Astrocyte (in vitro differentiated cells and primary cell): ENCODE measurements around the gene SETD2. TPM values are rescaled to one million over a fixed set of nuclear protein-coding genes. Genes with fewer than 3 reads are reported as not detected.

ENCODE experiments used
- DNase-seq: peaks from one replicate; pipeline ENCODE4 v3.0.0-alpha.2; 2010; ENCODE audit warnings: low read depth
- FAIRE-seq: peaks from 2 replicates; lab custom pipeline; 2011; peaks lifted over from hg19 to GRCh38; lab: Jason Lieb, UNC
- H2AFZ ChIP-seq: 2 replicates; pipeline ENCODE4 v1.6.0; 2012; ENCODE audit warnings: low read depth, low read length, inconsistent platforms
- H3K27ac ChIP-seq: 2 replicates; pipeline ENCODE4 v1.5.1; 2011; ENCODE audit warnings: low read depth, low read length, inconsistent platforms
- H3K27me3 ChIP-seq: 2 replicates; pipeline ENCODE4 v1.6.0; 2011; ENCODE audit warnings: low read length, inconsistent platforms; ENCODE audit not compliant: insufficient read depth
- H3K36me3 ChIP-seq: 2 replicates; pipeline ENCODE4 v1.5.1; 2011; ENCODE audit warnings: low read length, inconsistent platforms; ENCODE audit not compliant: insufficient read depth
- H3K4me1 ChIP-seq: 2 replicates; pipeline ENCODE4 v1.5.1; 2011; ENCODE audit warnings: low read length, inconsistent platforms; ENCODE audit not compliant: insufficient read depth
- H3K4me2 ChIP-seq: 2 replicates; pipeline ENCODE4 v1.6.0; 2012; ENCODE audit warnings: low read length, inconsistent platforms
- H3K4me3 ChIP-seq: 2 replicates; pipeline ENCODE4 v1.5.1; 2011; ENCODE audit warnings: low read depth, mild to moderate bottlenecking, low read length, inconsistent platforms; ENCODE audit not compliant: insufficient read depth
- H3K79me2 ChIP-seq: 2 replicates; pipeline ENCODE4 v1.6.0; 2012; ENCODE audit warnings: mild to moderate bottlenecking, low read length, inconsistent platforms; ENCODE audit not compliant: insufficient read depth
- H3K9ac ChIP-seq: 2 replicates; pipeline ENCODE4 v1.6.0; 2012; ENCODE audit warnings: mild to moderate bottlenecking, low read length, inconsistent platforms
- H3K9me3 ChIP-seq: 2 replicates; pipeline ENCODE4 v1.5.1; 2012; ENCODE audit warnings: low read depth, mild to moderate bottlenecking, low read length, inconsistent platforms; ENCODE audit not compliant: insufficient read depth
- H4K20me1 ChIP-seq: 2 replicates; pipeline ENCODE4 v1.6.0; 2012; ENCODE audit warnings: low read length, inconsistent platforms; ENCODE audit not compliant: insufficient read depth
- H3K27ac Mint-ChIP-seq: one replicate; pipeline ENCODE4 v1.8.0; 2021; ENCODE audit warnings: mild to moderate bottlenecking, mixed read lengths; ENCODE audit not compliant: unreplicated experiment
- H3K27me3 Mint-ChIP-seq: one replicate; pipeline ENCODE4 v1.8.0; 2021; ENCODE audit warnings: low read depth, mixed read lengths; ENCODE audit not compliant: unreplicated experiment
- H3K36me3 Mint-ChIP-seq: one replicate; pipeline ENCODE4 v1.8.0; 2021; ENCODE audit warnings: low read depth, mixed read lengths; ENCODE audit not compliant: unreplicated experiment
- H3K4me1 Mint-ChIP-seq: one replicate; pipeline ENCODE4 v1.8.0; 2021; ENCODE audit warnings: low read depth, mixed read lengths; ENCODE audit not compliant: unreplicated experiment
- H3K4me3 Mint-ChIP-seq: one replicate; pipeline ENCODE4 v1.8.0; 2021; ENCODE audit warnings: mild to moderate bottlenecking, moderate library complexity, mixed read lengths; ENCODE audit not compliant: unreplicated experiment
- H3K9me3 Mint-ChIP-seq: one replicate; pipeline ENCODE4 v1.8.0; 2021; ENCODE audit warnings: mild to moderate bottlenecking, mixed read lengths; ENCODE audit not compliant: unreplicated experiment
- EZH2 ChIP-seq: IDR thresholded peaks from 2 replicates; pipeline ENCODE4 v1.6.1; 2012; ENCODE audit warnings: mild to moderate bottlenecking, low read length, inconsistent platforms; ENCODE audit not compliant: insufficient read depth
- total RNA-seq: library from RNA; stranded (reverse); gene quantifications from 2 replicates; pipeline ENCODE4 v1.2.1, GENCODE V29; 2021
- TF ChIP-seq, protein P1 (sequence below): IDR thresholded peaks from 2 replicates; pipeline ENCODE4 v1.5.1; 2011; ENCODE audit warnings: low read depth, mild to moderate bottlenecking, inconsistent platforms, low read length, moderate library complexity; ENCODE audit not compliant: insufficient read depth

SETD2 gene
- total RNA-seq, 1 donor from 2014 or later: 46.5 TPM

DNA sequence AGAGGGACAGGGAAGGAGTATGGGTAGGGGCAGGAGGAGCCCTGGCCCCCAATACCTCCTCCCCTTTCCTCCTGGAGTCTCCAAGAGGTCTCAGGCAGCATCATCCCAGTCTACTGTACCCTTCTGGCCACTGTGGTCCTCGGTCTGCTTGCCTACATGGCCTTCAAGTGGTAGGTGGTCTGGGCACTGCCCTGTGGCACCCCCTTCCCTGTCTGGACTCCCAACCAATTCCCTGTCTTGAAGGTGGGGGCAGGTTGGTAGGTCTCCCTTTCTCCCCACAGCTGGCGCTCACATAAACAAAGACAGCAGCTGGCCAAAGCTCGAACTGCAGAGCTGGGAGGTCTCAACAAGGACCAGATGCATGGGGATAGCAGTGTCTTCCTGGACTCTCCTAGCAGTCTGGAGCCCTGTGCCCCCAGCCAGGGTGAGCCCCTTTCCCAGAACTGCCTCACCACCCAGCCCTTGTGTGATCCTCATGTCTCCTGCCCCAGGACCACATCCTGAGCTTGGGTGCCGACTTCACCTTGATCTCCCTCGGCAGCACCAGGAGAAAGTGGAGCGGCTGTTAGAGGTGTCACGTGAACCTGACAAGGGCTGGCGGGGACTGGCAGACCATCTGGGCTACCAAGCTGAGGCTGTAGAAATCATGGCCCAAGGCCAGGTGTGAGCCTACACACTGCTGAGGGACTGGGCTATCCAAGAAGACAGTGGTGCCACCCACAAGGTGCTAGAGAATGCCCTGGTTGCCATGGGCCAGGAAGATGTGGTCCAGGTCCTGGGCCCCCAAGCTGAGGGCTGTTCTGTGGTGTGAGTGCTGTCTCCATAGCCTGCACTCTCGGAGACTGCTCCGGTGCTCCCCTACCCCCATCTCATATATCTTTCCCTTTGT lies 151.3 kb downstream of the SETD2 start:
- peaks cover 4% of the 10 kb centered on the region for H4K20me1 ChIP-seq
- Mint-ChIP-seq H3K27ac (no peak overlapping the region), H3K4me3 (peak overlapping the region; percentile 45), H3K9me3 (no peaks in the 10 kb centered on the region), H3K36me3 (peaks cover 6% of the 10 kb centered on the region), H3K27me3 (no peaks in the 10 kb centered on the region), H3K4me1 (peaks cover 30% of the 10 kb centered on the region)
- DNase-seq: no peak
- H3K4me1 ChIP-seq: peaks cover 27% of the 10 kb centered on the region
- FAIRE-seq: no peak
- peaks cover 13% of the 10 kb centered on the region for H3K36me3 ChIP-seq
- TF ChIP-seq, protein P1, sequence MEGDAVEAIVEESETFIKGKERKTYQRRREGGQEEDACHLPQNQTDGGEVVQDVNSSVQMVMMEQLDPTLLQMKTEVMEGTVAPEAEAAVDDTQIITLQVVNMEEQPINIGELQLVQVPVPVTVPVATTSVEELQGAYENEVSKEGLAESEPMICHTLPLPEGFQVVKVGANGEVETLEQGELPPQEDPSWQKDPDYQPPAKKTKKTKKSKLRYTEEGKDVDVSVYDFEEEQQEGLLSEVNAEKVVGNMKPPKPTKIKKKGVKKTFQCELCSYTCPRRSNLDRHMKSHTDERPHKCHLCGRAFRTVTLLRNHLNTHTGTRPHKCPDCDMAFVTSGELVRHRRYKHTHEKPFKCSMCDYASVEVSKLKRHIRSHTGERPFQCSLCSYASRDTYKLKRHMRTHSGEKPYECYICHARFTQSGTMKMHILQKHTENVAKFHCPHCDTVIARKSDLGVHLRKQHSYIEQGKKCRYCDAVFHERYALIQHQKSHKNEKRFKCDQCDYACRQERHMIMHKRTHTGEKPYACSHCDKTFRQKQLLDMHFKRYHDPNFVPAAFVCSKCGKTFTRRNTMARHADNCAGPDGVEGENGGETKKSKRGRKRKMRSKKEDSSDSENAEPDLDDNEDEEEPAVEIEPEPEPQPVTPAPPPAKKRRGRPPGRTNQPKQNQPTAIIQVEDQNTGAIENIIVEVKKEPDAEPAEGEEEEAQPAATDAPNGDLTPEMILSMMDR: no peak
- TF ChIP-seq EZH2: no peak
- H3K4me2 ChIP-seq: no peak overlapping the region
- no peaks in the 10 kb centered on the region for H3K27me3 ChIP-seq
- H3K9me3 ChIP-seq: no peaks in the 10 kb centered on the region
- H2AFZ ChIP-seq: no peak overlapping the region
- no peak overlapping the region for H3K9ac ChIP-seq
- no peaks in the 10 kb centered on the region for H3K79me2 ChIP-seq
- no peak overlapping the region for H3K27ac ChIP-seq
- H3K4me3 ChIP-seq: no peak overlapping the region

DNA sequence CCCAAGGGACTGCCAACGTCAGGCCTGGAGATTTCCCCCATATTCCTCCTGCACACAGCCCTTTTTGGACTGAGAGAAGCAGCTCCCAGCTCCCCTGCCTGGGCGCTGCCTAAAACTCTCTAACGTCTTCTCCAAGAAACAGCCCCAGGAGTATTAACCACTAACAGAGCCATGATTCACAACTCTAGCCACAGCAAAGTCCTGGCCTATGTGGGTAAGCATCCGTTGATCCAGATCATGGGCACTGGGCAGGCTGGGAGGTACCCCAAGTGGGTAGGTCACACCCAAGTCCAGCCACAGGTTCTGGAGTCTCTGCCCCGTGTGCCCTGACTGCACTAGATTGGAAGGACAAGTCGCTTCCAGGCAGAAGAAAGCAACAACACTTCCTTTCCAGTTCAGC lies 152.5 kb downstream of the SETD2 start:
- Mint-ChIP-seq H3K27ac (no peak overlapping the region), H3K36me3 (peaks cover 5% of the 10 kb centered on the region), H3K9me3 (no peaks in the 10 kb centered on the region), H3K4me1 (peaks cover 18% of the 10 kb centered on the region), H3K4me3 (no peak overlapping the region), H3K27me3 (no peaks in the 10 kb centered on the region)
- no peak for FAIRE-seq
- TF ChIP-seq, protein P1: no peak
- no peak for TF ChIP-seq EZH2
- H3K4me3 ChIP-seq: no peak overlapping the region
- no peak overlapping the region for H3K9ac ChIP-seq
- DNase-seq: no peak
- H3K36me3 ChIP-seq: peaks cover 13% of the 10 kb centered on the region
- H4K20me1 ChIP-seq: no peaks in the 10 kb centered on the region
- no peak overlapping the region for H3K4me2 ChIP-seq
- H3K9me3 ChIP-seq: no peaks in the 10 kb centered on the region
- no peak overlapping the region for H2AFZ ChIP-seq
- no peak overlapping the region for H3K27ac ChIP-seq
- no peaks in the 10 kb centered on the region for H3K27me3 ChIP-seq
- no peaks in the 10 kb centered on the region for H3K79me2 ChIP-seq
- peaks cover 15% of the 10 kb centered on the region for H3K4me1 ChIP-seq

DNA sequence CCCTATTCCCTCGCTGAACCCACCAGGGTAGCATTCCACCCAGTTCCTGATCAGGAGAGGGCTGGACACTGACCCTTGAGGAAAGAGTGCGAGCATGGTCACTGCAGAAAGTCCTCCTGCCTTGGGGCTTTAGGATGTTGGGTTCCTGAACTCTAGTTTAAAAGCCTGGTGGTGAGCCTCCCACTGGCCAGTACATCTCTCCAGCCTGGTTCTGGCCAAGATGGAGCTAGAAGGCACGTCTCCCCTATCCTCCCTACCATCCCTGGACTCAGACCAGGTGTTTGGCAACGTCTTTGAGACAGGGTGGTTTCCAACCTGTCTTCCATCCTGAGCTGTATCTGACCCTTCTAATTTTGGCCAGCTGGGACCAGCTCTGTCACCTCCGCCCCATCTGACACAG lies 153.0 kb downstream of the SETD2 start:
- H3K36me3 Mint-ChIP-seq: peaks cover 6% of the 10 kb centered on the region
- peaks cover 9% of the 10 kb centered on the region for H3K36me3 ChIP-seq
- H3K4me3 ChIP-seq: no peak overlapping the region
- FAIRE-seq (no peak), DNase-seq (no peak)
- H3K4me3 Mint-ChIP-seq: no peak overlapping the region
- H3K9me3 ChIP-seq: no peaks in the 10 kb centered on the region
- no peak overlapping the region for H3K27ac ChIP-seq
- no peak overlapping the region for H3K4me2 ChIP-seq
- no peaks in the 10 kb centered on the region for H3K27me3 ChIP-seq
- H3K9ac ChIP-seq: no peak overlapping the region
- H4K20me1 ChIP-seq: no peaks in the 10 kb centered on the region
- H3K4me1 Mint-ChIP-seq: peaks cover 14% of the 10 kb centered on the region
- no peak for TF ChIP-seq EZH2
- TF ChIP-seq, protein P1: no peak
- H3K27ac Mint-ChIP-seq: no peak overlapping the region
- H3K4me1 ChIP-seq: peaks cover 10% of the 10 kb centered on the region
- no peaks in the 10 kb centered on the region for H3K9me3 Mint-ChIP-seq
- peaks cover under 1% of the 10 kb centered on the region for H3K27me3 Mint-ChIP-seq
- no peak overlapping the region for H2AFZ ChIP-seq
- H3K79me2 ChIP-seq: no peaks in the 10 kb centered on the region
